ENCODE results near the gene AGO3. TPM values are rescaled to one million over a fixed set of nuclear protein-coding genes. Genes with fewer than 3 reads are reported as not detected.

The AGO3 gene
- total RNA-seq, 4 donors from 2014 or later: 21.2 to 48.5 (median 31.6) TPM

DNA sequence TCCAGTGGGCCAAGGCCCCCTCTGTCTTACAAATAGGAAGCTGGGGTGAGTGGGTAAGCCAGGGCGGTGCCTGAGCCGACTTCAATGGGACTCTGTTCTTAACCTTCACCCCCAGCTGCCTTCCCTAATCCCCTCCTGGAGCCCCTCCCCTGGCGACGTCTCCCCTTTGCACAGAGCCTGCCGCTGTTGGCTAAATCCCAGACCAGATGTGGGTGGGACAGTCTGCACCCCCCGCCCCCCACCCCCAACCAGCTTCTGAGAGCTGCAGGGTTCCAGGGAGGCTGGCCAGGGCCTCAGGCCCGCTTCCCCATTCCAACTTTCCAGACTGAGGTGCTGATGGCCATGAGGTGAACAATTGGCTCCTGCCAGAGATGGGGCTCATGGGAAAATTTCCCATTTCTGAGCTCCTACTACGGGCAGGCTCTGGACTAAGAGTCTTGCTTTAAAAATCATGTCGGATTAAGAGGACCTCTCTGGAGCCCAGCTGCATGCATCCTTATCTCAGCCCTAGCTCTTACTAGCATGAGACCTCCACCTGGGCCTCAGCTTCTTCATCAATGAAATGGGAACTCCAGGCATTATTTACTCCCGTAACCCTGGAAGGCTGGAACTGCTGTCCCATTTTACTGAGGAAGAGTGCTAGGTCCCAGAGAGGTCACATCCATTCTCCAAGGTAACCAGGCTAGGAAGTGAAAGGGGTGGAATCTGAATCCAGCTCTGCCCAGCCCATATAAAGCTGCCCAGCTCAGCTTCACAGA is 187.7 kb downstream of the AGO3 start:
- Histone ChIP-seq H3K9me3 (no peaks in the 10 kb centered on the region), H3K27ac (no peak overlapping the region), H3K4me3 (replicated peaks in 1 of 3) (no peak overlapping the region), H3K36me3 (no peaks in the 10 kb centered on the region), H3K27me3 (no peaks in the 10 kb centered on the region), H3K4me1 (no peaks in the 10 kb centered on the region)
- intact Hi-C loops (cut with DNase I): no loop called here
- 72 to 78% methylated on average over 9 of the region's 10 CpGs for WGBS, 2 donors
- no peak for DNase-seq
- no peak for TF ChIP-seq POLR2A (IDR thresholded peaks at IDR 0.05)
- TF ChIP-seq, protein P1, sequence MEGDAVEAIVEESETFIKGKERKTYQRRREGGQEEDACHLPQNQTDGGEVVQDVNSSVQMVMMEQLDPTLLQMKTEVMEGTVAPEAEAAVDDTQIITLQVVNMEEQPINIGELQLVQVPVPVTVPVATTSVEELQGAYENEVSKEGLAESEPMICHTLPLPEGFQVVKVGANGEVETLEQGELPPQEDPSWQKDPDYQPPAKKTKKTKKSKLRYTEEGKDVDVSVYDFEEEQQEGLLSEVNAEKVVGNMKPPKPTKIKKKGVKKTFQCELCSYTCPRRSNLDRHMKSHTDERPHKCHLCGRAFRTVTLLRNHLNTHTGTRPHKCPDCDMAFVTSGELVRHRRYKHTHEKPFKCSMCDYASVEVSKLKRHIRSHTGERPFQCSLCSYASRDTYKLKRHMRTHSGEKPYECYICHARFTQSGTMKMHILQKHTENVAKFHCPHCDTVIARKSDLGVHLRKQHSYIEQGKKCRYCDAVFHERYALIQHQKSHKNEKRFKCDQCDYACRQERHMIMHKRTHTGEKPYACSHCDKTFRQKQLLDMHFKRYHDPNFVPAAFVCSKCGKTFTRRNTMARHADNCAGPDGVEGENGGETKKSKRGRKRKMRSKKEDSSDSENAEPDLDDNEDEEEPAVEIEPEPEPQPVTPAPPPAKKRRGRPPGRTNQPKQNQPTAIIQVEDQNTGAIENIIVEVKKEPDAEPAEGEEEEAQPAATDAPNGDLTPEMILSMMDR (IDR thresholded peaks at IDR 0.05): no peak

DNA sequence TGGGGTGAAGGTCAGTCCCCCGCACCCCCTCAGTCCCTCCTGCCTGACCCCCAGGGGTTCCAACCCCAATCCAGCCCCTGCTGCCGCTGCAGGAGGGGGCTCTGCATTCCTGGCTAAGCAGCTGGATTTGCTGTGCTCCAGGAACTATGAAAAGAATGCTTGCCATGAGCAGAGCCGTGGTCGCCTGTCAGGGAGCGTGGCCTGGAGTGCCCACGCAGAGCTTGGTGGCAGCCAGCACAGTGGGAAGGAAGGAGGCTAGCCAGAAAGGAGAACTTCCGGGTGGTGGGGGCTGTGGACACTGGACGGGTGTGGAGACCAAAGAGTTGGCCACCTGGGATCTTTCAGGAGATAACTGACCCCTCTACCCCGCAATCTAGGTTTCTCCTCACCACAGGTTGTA is 188.6 kb downstream of the AGO3 start:
- Histone ChIP-seq H3K9me3 (no peaks in the 10 kb centered on the region), H3K4me1 (peaks cover 0 to 7% of the 10 kb centered on the region in 2 donors), H3K4me3 (replicated peaks in 1 of 3) (no peak overlapping the region), H3K36me3 (no peaks in the 10 kb centered on the region), H3K27ac (no peak overlapping the region), H3K27me3 (no peaks in the 10 kb centered on the region)
- 57 to 74% methylated on average over 7 to 8 of the region's 9 CpGs for WGBS, 2 donors
- DNase-seq: no peak
- TF ChIP-seq, protein P1 (IDR thresholded peaks at IDR 0.05): no peak
- no peak for TF ChIP-seq POLR2A (IDR thresholded peaks at IDR 0.05)
- intact Hi-C loops (cut with DNase I): no loop called here

Other genes with a start within 250 kb of the AGO3 start
- gene C1orf216, start 212.2 kb upstream of the AGO3 start, total RNA-seq: 1 to 10 TPM; 8.0 to 9.9 (median 8.4) TPM
- under 1 TPM in 3 of 4 donors, not detected in 1; 0.11 to 0.63 (median 0.27) TPM for gene CLSPN, start 161.1 kb upstream of the AGO3 start, total RNA-seq
- gene AGO4, start 123.1 kb upstream of the AGO3 start, total RNA-seq: 10 to 100 TPM; 10.2 to 25.4 (median 13.2) TPM
- gene AGO1, start 47.9 kb upstream of the AGO3 start, total RNA-seq: 10 to 100 TPM; 21.8 to 27.7 (median 25.4) TPM
- gene TEKT2, start 153.0 kb downstream of the AGO3 start, total RNA-seq: 1 to 10 TPM in 3 of 4 donors, under 1 TPM in 1; 0.89 to 4.0 (median 1.9) TPM
- gene ADPRS, start 157.8 kb downstream of the AGO3 start, total RNA-seq: 10 to 100 TPM; 31.8 to 50.1 (median 41.7) TPM
- gene COL8A2, start 194.1 kb downstream of the AGO3 start, total RNA-seq: 10 to 100 TPM in 2 of 4 donors, 1 to 10 TPM in 2; 5.7 to 13.7 (median 10.1) TPM
- gene TRAPPC3, start 218.4 kb downstream of the AGO3 start, total RNA-seq: 100 to 1,000 TPM; 101 to 156 (median 148) TPM
- gene MAP7D1, start 225.1 kb downstream of the AGO3 start, total RNA-seq: 10 to 100 TPM; 63.6 to 75.0 (median 68.7) TPM